Measurements from ENCODE around the gene TRAF7.

The TRAF7 gene

GRCh38 chr16:2180962-2181923 is 25.7 kb downstream of the TRAF7 start:
- no peak for DNase-seq (ENCODE audit: low read depth in 2 of 3, low spot score in 1 of 3)

DNA sequence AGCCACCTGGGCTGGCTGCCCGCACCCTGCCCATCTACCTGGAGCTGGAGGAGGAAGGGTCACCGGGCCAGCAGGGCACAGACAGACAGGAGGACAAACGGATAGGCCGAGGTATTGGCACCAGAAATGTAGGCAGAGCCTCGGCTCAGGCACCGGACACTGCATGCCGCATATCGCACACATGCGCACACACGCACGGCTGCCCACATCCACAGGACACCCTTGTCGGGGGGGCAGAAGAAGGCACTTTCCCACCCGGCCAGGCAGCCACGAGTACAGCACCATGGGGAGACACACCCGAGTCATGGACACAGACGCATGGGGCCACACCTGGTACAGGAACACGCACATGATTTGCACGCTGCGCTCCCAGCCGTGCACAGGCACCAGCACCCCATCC is 26.4 kb downstream of the TRAF7 start:
- DNase-seq (ENCODE audit: low read depth in 2 of 3, low spot score in 1 of 3), result no peak

- no peak for DNase-seq (ENCODE audit: low read depth in 2 of 3, low spot score in 1 of 3)
Observed at GRCh38 chr16:2183671-2184070, 28.1 kb downstream of the TRAF7 start.

DNA sequence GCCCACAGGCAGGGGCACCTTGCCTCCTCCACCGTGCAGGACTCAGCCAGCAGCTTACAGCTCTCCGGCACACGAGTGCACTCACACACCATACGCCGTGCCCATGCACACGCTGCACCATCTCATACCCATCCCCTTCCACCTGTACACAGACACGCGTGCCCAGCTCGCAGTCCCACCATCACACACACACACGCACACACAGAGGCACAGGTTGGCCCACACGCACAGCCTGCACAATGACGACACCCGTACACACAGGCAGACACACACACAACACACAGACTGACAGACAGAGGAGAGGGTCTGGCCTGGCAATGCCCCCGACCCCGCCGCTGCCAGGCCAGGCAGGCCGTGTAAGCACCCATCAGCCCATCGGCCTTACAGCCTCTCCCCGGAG is 28.8 kb downstream of the TRAF7 start:
- no peak for DNase-seq (ENCODE audit: low read depth in 2 of 3, low spot score in 1 of 3)

DNA sequence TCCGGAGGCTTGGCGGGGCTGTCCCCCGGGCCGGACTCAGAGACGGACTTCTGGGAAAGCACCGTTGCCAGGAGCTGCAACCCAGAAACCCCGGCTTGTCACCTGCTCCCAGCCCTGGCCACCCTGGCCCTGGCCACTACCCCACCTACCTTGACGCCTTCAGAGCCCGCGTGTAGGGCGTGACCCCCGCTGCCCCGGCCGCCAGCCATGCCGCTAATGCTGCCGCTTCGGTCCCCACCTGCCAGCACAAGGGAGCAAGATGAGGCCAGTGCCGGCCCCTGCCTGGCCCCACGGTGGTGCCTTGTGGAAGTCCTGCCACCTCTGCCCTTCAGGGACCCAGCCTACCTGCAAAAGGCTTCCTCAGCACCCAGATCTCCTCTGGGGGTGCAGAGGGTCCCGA is 29.4 kb downstream of the TRAF7 start:
- DNase-seq (ENCODE audit: low read depth in 2 of 3, low spot score in 1 of 3), result no peak

DNA sequence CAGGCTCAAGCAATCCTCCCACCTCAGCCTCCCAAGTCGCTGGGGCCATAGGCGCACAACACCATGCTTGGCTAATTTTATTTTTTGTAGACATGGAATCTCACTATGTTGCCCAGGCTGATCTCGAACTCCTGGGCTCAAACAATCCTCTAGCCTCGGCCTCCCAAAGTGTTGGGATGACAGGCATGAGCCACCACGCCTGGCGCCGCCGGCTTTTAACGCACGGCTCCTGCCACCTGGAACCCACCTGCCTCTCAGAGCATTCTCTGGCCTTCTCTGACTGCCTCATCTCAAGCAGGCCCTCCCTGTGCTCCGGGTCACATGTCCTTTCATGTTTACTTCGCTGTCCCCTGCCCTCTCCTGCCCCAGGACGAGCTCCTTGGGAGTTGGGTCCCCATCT is 30.5 kb downstream of the TRAF7 start:
- no peak for DNase-seq (ENCODE audit: low read depth in 2 of 3, low spot score in 1 of 3)

GRCh38 chr16:2186505-2186904 is 30.9 kb downstream of the TRAF7 start:
- no peak for DNase-seq (ENCODE audit: low read depth in 2 of 3, low spot score in 1 of 3)

DNA sequence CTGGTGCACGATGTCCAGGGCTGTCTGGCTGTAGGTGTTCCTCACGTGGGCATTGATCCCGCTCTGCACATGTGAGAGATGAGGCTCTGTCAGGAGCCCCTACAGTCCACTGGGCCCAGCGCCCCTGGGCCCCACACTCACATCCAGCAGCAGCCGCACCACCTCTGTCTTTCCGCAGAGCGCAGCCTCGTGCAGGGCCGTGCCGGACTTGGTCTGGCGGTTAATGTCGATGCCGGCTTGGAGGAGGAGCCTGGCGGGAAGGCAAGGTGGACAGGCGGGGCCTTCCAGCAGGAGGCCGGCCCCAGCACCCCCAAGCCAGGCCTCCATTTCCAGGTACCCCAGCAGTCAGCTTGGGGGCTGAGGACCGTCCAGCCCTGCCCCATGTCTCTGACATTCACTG is 31.6 kb downstream of the TRAF7 start:
- DNase-seq (ENCODE audit: low read depth in 2 of 3, low spot score in 1 of 3), result no peak

DNA sequence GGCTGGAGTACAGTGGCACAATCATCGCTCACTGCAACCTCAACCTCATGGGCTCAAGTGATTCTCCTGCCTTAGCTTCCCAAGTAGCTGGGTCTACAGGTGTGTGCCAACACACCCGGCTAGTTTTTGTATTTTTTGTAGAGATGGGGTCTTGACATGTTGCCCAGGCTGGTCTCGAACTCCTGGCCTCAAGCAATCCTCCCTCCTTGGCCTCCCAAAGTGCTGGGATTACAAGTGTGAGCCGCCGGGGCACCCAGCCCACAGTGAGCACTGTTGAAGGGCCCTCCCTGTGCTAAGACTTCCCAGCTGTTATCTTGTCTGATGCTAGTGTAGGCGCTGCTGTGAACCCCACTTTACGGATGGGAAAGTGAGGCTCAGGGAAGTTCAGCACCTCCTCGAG is 32.8 kb downstream of the TRAF7 start:
- no peak for DNase-seq (ENCODE audit: low read depth in 2 of 3, low spot score in 1 of 3)

- no peak for DNase-seq (ENCODE audit: low read depth in 2 of 3, low spot score in 1 of 3)
Observed at GRCh38 chr16:2189252-2189893, 33.8 kb downstream of the TRAF7 start.

DNA sequence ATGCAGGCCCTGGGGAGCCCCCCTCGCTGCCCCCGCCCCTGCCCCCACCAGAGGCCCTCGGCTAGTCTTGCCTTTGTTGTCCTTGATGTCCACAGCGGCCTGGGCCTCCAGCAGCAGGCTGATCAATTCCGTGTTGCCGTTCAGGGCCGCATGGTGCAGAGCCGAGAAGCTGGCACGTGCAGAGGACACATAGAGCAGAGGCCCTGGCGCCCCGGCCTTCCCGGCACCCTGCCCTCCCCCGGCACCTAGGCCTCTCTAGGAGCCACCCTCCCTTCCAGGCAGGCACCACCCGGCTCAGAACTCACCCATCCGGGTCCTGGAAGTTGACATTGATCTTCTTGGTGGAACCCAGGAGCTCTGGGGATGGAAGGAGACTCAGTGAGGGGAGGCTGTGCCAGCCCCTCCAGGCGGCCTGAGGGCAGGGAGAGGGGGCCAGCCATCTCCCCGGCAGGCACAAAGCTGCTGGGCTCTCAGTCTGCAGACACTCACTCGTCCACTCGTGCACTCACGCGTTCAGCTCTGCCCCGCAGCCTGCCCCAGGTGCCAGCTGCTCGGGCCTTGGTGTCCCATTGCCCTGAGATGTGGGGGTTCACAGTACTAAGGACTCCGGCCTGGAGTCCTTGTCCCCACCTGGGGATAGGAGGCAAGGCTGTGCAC is 34.5 kb downstream of the TRAF7 start:
- DNase-seq (ENCODE audit: low read depth in 2 of 3, low spot score in 1 of 3), result no peak

DNA sequence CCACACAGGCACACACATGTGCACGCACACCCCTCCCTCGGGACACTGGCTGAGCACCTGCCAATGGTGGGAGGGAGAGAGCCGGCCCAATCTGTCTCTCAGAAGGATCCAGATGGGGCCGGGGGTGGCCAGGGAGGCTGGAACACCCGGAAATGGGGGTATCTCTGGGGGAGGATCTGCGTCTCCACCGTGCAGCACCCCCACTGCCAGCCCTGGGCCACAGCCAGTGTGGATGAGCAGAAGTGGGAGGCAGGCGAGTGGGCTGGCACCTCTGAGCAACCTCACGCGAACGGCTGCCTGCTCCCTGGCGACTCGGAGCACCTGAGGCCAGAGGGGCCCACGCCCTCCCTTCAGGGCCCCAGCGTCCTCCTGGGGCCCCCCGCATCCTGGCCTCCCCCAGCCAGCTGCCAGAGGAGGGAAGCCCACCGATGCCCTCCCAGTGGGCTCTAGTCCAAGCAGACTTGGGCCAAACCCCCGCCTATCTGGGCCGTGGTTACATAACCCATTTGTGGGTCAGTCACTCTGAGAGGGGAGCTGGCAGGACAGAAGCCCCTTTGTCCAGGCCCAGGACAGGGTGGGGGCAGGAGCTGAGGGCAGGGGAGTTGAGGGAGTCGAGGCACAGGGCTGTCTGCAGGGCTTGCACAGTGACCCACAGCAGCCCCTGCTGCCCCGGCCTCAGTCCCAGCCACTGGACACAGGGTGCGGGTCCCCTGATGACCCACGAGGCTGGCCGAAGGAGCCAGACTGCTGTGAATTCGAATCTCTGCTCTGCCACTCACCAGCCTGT is 35.3 kb downstream of the TRAF7 start:
- no peak for DNase-seq (ENCODE audit: low read depth in 2 of 3, low spot score in 1 of 3)

GRCh38 chr16:2191446-2191706 is 35.8 kb downstream of the TRAF7 start:
- DNase-seq (ENCODE audit: low read depth in 2 of 3, low spot score in 1 of 3), result no peak

DNA sequence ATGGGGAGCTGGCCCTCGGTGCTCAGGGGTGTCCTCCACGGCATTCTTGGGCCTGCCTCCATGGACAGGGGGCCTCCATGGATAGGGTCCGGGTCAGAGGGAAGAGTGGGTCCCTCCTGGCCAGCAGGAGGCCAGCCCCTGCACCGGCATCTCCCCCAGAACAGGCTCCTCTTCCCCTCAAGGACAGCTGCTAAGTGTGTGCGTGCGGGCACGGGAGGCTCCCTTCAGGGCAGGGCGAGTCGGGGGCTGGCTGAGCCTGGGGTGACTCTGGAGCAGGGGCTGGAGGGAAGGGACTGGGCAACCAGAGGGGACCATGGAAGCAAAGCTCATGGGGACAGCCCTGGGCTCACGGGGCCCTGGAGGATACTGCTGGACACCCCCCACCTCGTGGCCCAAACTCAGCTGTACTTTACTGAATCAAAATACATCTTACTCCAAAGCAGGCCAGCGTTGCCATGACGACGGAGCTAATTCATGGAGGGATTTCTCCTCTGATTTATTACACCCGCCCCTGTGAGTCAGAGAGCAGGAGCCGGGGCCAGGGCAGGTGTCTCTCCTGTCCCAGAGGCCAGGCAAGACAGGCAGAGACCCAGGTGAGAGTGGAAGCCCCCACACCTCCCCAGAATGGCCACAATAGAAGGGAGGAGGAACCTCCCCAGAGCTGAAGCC is 38.7 kb downstream of the TRAF7 start:
- DNase-seq (ENCODE audit: low read depth in 2 of 3, low spot score in 1 of 3), result no peak

DNA sequence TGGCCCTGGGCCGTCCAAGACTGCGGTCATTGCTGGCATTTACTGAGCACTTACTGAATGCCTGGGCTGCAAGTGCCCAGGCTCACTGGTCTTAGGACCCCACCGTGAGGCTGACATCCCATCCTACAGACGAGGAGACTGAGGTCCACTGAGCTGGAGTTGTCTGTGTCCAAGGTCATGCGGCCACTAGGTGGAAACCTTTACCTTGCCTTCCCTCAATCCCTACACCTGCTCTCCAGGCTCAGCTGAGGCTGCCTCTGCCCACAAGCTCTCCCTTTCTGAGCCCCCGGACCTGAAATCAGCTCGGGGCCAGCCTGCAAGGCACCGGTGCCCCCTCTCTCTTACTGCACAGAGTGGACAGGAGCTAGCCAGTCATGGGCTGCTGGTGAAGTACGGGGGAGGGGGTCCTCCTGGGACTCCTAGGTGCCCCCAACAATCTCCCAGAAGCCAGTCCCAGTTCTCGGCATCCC is 39.3 kb downstream of the TRAF7 start:
- DNase-seq (ENCODE audit: low read depth in 2 of 3, low spot score in 1 of 3), result peak in 2 of 3 donors; percentile 35 to 37

- DNase-seq (ENCODE audit: low read depth in 2 of 3, low spot score in 1 of 3), result no peak
Observed at GRCh38 chr16:2195322-2196161, 40.0 kb downstream of the TRAF7 start.

GRCh38 chr16:2196162-2196980 is 40.8 kb downstream of the TRAF7 start, which contains the start of gene CASKIN1:
CASKIN1 (minus strand) TSS chr16:2196605; CDS start chr16:2196432, 173 bp downstream.
- no peak for DNase-seq (ENCODE audit: low read depth in 2 of 3, low spot score in 1 of 3)

- no peak for DNase-seq (ENCODE audit: low read depth in 2 of 3, low spot score in 1 of 3)
Observed at GRCh38 chr16:2196981-2197511, 41.5 kb downstream of the TRAF7 start.

- DNase-seq (ENCODE audit: low read depth in 2 of 3, low spot score in 1 of 3), result no peak
Observed at GRCh38 chr16:2197765-2198164, 42.2 kb downstream of the TRAF7 start.
